IMR-90 (cell line): ENCODE measurements around the gene RSPH10B2. TPM values are rescaled to one million over a fixed set of nuclear protein-coding genes. Genes with fewer than 3 reads are reported as not detected.

Source experiments
- ATAC-seq: fragments of 200-7000 bp; cut with Tn5 transposase; 2 replicates; pipeline ENCODE4 v1.9.1; 2020; ENCODE audit warnings: low read depth, mild to moderate bottlenecking, moderate library complexity
- BruUV-seq: library from RNA; stranded (reverse); fragments of 400-500 nt; replicated peaks from 2 replicates; lab custom pipeline; 2021; lab: Mats Ljungman, UMichigan
- CTCF ChIA-PET: fragments of 300-600 bp; formaldehyde crosslinking; extraction: SDS; loops from one replicate; lab custom pipeline; 2021; ENCODE audit warnings: antibody characterized with exemption; lab: Yijun Ruan, JAX
- POLR2A ChIA-PET: fragments of 300-600 bp; sonication (Branson Sonifier 250); formaldehyde crosslinking; loops from one replicate; lab custom pipeline; 2022; ENCODE audit warnings: antibody characterized with exemption; ENCODE audit not compliant: unreplicated experiment; lab: Charles Lee
- DNase-seq: peaks from one replicate; pipeline ENCODE4 v3.0.0; 2013
- H2AFZ ChIP-seq: replicated peaks from 2 replicates; pipeline ENCODE3; 2013; ENCODE audit warnings: low read length, mild to moderate bottlenecking; ENCODE audit not compliant: poor library complexity
- H2AK5ac ChIP-seq: 2 replicates; pipeline ENCODE4 v1.6.1; 2013; ENCODE audit warnings: low read depth, low read length, inconsistent platforms
- H2AK9ac ChIP-seq: replicated peaks from 2 replicates; pipeline ENCODE3; 2013; ENCODE audit warnings: mild to moderate bottlenecking, low read depth, low read length, moderate library complexity; ENCODE audit not compliant: poor library complexity
- H2BK120ac ChIP-seq: 2 replicates; pipeline ENCODE4 v1.6.1; 2013; ENCODE audit warnings: low read depth, low read length, inconsistent platforms
- H2BK15ac ChIP-seq: 3 replicates; pipeline ENCODE4 v1.6.1; 2013; ENCODE audit warnings: low read depth, low read length, inconsistent platforms
- H2BK20ac ChIP-seq: 2 replicates; pipeline ENCODE4 v1.6.1; 2013; ENCODE audit warnings: low read depth, mild to moderate bottlenecking, inconsistent platforms, low read length, moderate library complexity
- H2BK5ac ChIP-seq: 2 replicates; pipeline ENCODE4 v1.6.1; 2013; ENCODE audit warnings: mild to moderate bottlenecking, low read depth, low read length, inconsistent platforms; ENCODE audit not compliant: poor library complexity, severe bottlenecking
- H3K14ac ChIP-seq: replicated peaks from 2 replicates; pipeline ENCODE4 v1.6.1; 2013; ENCODE audit warnings: low read depth, low read length, inconsistent platforms
- H3K18ac ChIP-seq: 2 replicates; pipeline ENCODE4 v1.6.1; 2013; ENCODE audit warnings: low read depth, low read length, control low read depth
- H3K23ac ChIP-seq: 2 replicates; pipeline ENCODE4 v1.6.1; 2013; ENCODE audit warnings: low read depth, low read length, inconsistent platforms
- H3K27ac ChIP-seq: 2 replicates; pipeline ENCODE4 v1.5.1; 2013; ENCODE audit warnings: mild to moderate bottlenecking, control low read depth, low read length; ENCODE audit not compliant: insufficient read depth
- H3K27me3 ChIP-seq: 2 replicates; pipeline ENCODE4 v1.6.1; 2013; ENCODE audit warnings: low read length; ENCODE audit not compliant: control insufficient read depth, insufficient read depth
- H3K36me3 ChIP-seq: 2 replicates; pipeline ENCODE4 v1.6.1; 2013; ENCODE audit warnings: low read length, mixed read lengths; ENCODE audit not compliant: control insufficient read depth, insufficient read depth
- H3K4ac ChIP-seq: 2 replicates; pipeline ENCODE4 v1.6.1; 2013; ENCODE audit warnings: low read depth, low read length, inconsistent platforms
- H3K4me1 ChIP-seq: 2 replicates; pipeline ENCODE4 v1.6.1; 2013; ENCODE audit warnings: low read length, mixed read lengths; ENCODE audit not compliant: control insufficient read depth, insufficient read depth
- H3K4me2 ChIP-seq: 2 replicates; pipeline ENCODE4 v1.6.1; 2013; ENCODE audit warnings: low read depth, mild to moderate bottlenecking, control low read depth, low read length, moderate library complexity
- H3K4me3 ChIP-seq: 2 replicates; pipeline ENCODE4 v1.5.1; 2013; ENCODE audit warnings: low read depth, mild to moderate bottlenecking, control low read depth, low read length, moderate library complexity; ENCODE audit not compliant: insufficient read depth
- H3K56ac ChIP-seq: 2 replicates; pipeline ENCODE4 v1.6.1; 2013; ENCODE audit warnings: low read length, inconsistent platforms; ENCODE audit not compliant: insufficient read depth; ENCODE audit errors: extremely low read depth
- H3K79me1 ChIP-seq, 2 experiments: 2 replicates each; pipeline ENCODE4 v1.6.1; 2013; ENCODE audit warnings: low read length in 2 of 2, inconsistent platforms in 1 of 2, low read depth in 1 of 2
- H3K9ac ChIP-seq: 2 replicates; pipeline ENCODE4 v1.6.1; 2013; ENCODE audit warnings: low read depth, low read length, control low read depth
- H3K9me1 ChIP-seq: 2 replicates; pipeline ENCODE4 v1.6.1; 2013; ENCODE audit warnings: low read length, inconsistent platforms; ENCODE audit not compliant: insufficient read depth
- H3K9me3 ChIP-seq: 2 replicates; pipeline ENCODE4 v1.6.1; 2013; ENCODE audit warnings: low read length; ENCODE audit not compliant: control insufficient read depth, insufficient read depth
- H4K20me1 ChIP-seq: 2 replicates; pipeline ENCODE4 v1.6.1; 2013; ENCODE audit warnings: low read length, inconsistent platforms; ENCODE audit not compliant: insufficient read depth
- H4K5ac ChIP-seq: 2 replicates; pipeline ENCODE4 v1.6.1; 2013; ENCODE audit warnings: mild to moderate bottlenecking, low read depth, low read length, control low read depth
- H4K8ac ChIP-seq, 2 experiments: 2 replicates each; pipeline ENCODE4 v1.6.1; 2013; ENCODE audit warnings: low read depth in 2 of 2, low read length in 2 of 2, control low read depth in 1 of 2, inconsistent platforms in 1 of 2
- H4K91ac ChIP-seq: 2 replicates; pipeline ENCODE4 v1.6.1; 2013; ENCODE audit warnings: low read depth, low read length, inconsistent platforms; ENCODE audit not compliant: insufficient read depth
- BHLHE40 ChIP-seq: fragments of 150-350 bp; IDR thresholded peaks from 2 replicates; pipeline ENCODE4 v1.6.1; 2016; ENCODE audit warnings: mild to moderate bottlenecking, low read depth, low read length
- CEBPB ChIP-seq: IDR thresholded peaks from 2 replicates; pipeline ENCODE4 v1.6.1; 2012; ENCODE audit warnings: low read depth, low read length, improper control_type of control experiment
- CHD1 ChIP-seq: IDR thresholded peaks from 2 replicates; pipeline ENCODE4 v1.6.1; 2012; ENCODE audit warnings: low read depth, low read length, improper control_type of control experiment
- FOS ChIP-seq: fragments of 150-350 bp; IDR thresholded peaks from 2 replicates; pipeline ENCODE4 v1.6.1; 2016; ENCODE audit warnings: low read depth, low read length
- MAFK ChIP-seq: IDR thresholded peaks from 2 replicates; pipeline ENCODE4 v1.6.1; 2012; ENCODE audit warnings: low read depth, low read length, improper control_type of control experiment
- MAZ ChIP-seq: IDR thresholded peaks from 2 replicates; pipeline ENCODE4 v1.6.1; 2012; ENCODE audit warnings: low read depth, mild to moderate bottlenecking, low read length, improper control_type of control experiment, moderate library complexity, borderline replicate concordance
- MXI1 ChIP-seq: IDR thresholded peaks from 2 replicates; pipeline ENCODE4 v1.6.1; 2012; ENCODE audit warnings: low read depth, mild to moderate bottlenecking, low read length, moderate library complexity, borderline replicate concordance
- NFE2L2 ChIP-seq: fragments of 150-350 bp; IDR thresholded peaks from 2 replicates; pipeline ENCODE4 v1.6.1; 2016; ENCODE audit warnings: low read depth, mild to moderate bottlenecking, low read length
- POLR2A ChIP-seq: IDR thresholded peaks from 2 replicates; pipeline ENCODE4 v1.6.1; 2012; ENCODE audit warnings: mild to moderate bottlenecking, low read depth, low read length
- RAD21 ChIP-seq: IDR thresholded peaks from 2 replicates; pipeline ENCODE4 v1.6.1; 2012; ENCODE audit warnings: low read length, improper control_type of control experiment
- RCOR1 ChIP-seq: IDR thresholded peaks from 2 replicates; pipeline ENCODE4 v1.6.1; 2012; ENCODE audit warnings: mild to moderate bottlenecking, low read length, improper control_type of control experiment; ENCODE audit not compliant: insufficient replicate concordance
- RFX5 ChIP-seq: IDR thresholded peaks from 2 replicates; pipeline ENCODE4 v1.8.0; 2012; ENCODE audit warnings: low read depth, mild to moderate bottlenecking, low read length, moderate library complexity
- SMC3 ChIP-seq: fragments of 150-350 bp; IDR thresholded peaks from 2 replicates; pipeline ENCODE4 v1.6.1; 2016; ENCODE audit warnings: low read depth, mild to moderate bottlenecking, antibody characterized with exemption, low read length, moderate library complexity
- USF2 ChIP-seq: fragments of 150-350 bp; IDR thresholded peaks from 2 replicates; pipeline ENCODE4 v1.6.1; 2017; ENCODE audit warnings: mild to moderate bottlenecking, antibody characterized with exemption, low read length, low read depth
- WGBS, 2 experiments: methylation state at CpG; one replicate each; pipeline versions ENCODE4 v1.1.5 to v1.1.7; 2013; ENCODE audit warnings: missing lambda C conversion rate in 2 of 2; ENCODE audit not compliant: insufficient read length in 1 of 2; ENCODE audit errors: extremely low coverage in 2 of 2; 5-methylcytosine and 5-hydroxymethylcytosine counted together
- dilution Hi-C: fragments of 300-500 bp; cut with HindIII; formaldehyde crosslinking; loops from one replicate; pipeline ENCODE4 v1.14.3; 2018; ENCODE audit warnings: low sequenced_read_pairs; ENCODE audit not compliant: unreplicated experiment
- in situ Hi-C: fragments of 300-500 bp; cut with MboI; formaldehyde crosslinking; loops from 3 replicates; pipeline ENCODE4 v1.14.3; 2019; ENCODE audit warnings: low sequenced_read_pairs, inconsistent platforms, mixed read lengths
- intact Hi-C: fragments of 100-400 bp; cut with micrococcal nuclease; formaldehyde crosslinking; loops from 2 replicates; pipeline ENCODE4 v1.10.0; 2022
- polyA plus RNA-seq, 3 experiments: library from polyadenylated mRNA; depleted of rRNA; stranded (reverse); fragments of >200 nt; gene quantifications; 2 replicates each; pipeline ENCODE4 v1.2.3, GENCODE V29; 2012; ENCODE audit warnings: low replicate concordance in 1 of 3
- total RNA-seq: library from RNA; depleted of rRNA; stranded (reverse); fragments of >200 nt; gene quantifications from 2 replicates; pipeline ENCODE4 v1.2.3, GENCODE V29; 2012
- TF ChIP-seq, protein P1 (sequence below): fragments of 150-350 bp; IDR thresholded peaks from 2 replicates; pipeline ENCODE4 v1.6.1; 2016; ENCODE audit warnings: low read depth, mild to moderate bottlenecking, low read length, moderate library complexity, borderline replicate concordance
- TF ChIP-seq, protein P2 (sequence below): conservative IDR thresholded peaks from 2 replicates; pipeline ENCODE4 v1.5.1; 2012; ENCODE audit warnings: mild to moderate bottlenecking, low read depth, low read length, improper control_type of control experiment

The RSPH10B2 gene
- total and polyA plus RNA-seq, 2 of the 4 experiments (the other 2 are of a cell fraction) = not detected

- TF ChIP-seq POLR2A (no peak), CEBPB (no peak), BHLHE40 (no peak), RFX5 (no peak), MXI1 (no peak), CHD1 (no peak), NFE2L2 (no peak), MAFK (no peak), FOS (no peak), RAD21 (no peak), USF2 (no peak), RCOR1 (no peak), MAZ (no peak), SMC3 (no peak)
- TF ChIP-seq, protein P1, sequence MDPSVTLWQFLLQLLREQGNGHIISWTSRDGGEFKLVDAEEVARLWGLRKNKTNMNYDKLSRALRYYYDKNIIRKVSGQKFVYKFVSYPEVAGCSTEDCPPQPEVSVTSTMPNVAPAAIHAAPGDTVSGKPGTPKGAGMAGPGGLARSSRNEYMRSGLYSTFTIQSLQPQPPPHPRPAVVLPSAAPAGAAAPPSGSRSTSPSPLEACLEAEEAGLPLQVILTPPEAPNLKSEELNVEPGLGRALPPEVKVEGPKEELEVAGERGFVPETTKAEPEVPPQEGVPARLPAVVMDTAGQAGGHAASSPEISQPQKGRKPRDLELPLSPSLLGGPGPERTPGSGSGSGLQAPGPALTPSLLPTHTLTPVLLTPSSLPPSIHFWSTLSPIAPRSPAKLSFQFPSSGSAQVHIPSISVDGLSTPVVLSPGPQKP = no peak
- TF ChIP-seq, protein P2, sequence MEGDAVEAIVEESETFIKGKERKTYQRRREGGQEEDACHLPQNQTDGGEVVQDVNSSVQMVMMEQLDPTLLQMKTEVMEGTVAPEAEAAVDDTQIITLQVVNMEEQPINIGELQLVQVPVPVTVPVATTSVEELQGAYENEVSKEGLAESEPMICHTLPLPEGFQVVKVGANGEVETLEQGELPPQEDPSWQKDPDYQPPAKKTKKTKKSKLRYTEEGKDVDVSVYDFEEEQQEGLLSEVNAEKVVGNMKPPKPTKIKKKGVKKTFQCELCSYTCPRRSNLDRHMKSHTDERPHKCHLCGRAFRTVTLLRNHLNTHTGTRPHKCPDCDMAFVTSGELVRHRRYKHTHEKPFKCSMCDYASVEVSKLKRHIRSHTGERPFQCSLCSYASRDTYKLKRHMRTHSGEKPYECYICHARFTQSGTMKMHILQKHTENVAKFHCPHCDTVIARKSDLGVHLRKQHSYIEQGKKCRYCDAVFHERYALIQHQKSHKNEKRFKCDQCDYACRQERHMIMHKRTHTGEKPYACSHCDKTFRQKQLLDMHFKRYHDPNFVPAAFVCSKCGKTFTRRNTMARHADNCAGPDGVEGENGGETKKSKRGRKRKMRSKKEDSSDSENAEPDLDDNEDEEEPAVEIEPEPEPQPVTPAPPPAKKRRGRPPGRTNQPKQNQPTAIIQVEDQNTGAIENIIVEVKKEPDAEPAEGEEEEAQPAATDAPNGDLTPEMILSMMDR = no peak
- Histone ChIP-seq H3K36me3 (no peaks in the 10 kb centered on the region), H3K9ac (no peak overlapping the region), H4K8ac (no peak overlapping the region), H3K9me1 (no peaks in the 10 kb centered on the region), H3K56ac (no peak overlapping the region), H3K79me1 (no peaks in the 10 kb centered on the region), H3K4me2 (no peak overlapping the region), H2AK9ac (no peak overlapping the region), H3K9me3 (no peaks in the 10 kb centered on the region), H3K4me3 (no peak overlapping the region), H3K4me1 (no peaks in the 10 kb centered on the region), H2BK120ac (no peak overlapping the region), H3K23ac (no peak overlapping the region), H3K18ac (no peak overlapping the region), H4K5ac (no peak overlapping the region), H3K27me3 (no peaks in the 10 kb centered on the region; the same call in 1 of the 2 replicates), H2BK5ac (no peak overlapping the region), H4K91ac (no peak overlapping the region), H3K4ac (no peak overlapping the region), H4K20me1 (no peaks in the 10 kb centered on the region), H2AFZ (no peak overlapping the region), H2BK15ac (no peak overlapping the region), H3K27ac (no peak overlapping the region), H2AK5ac (no peak overlapping the region), H3K14ac (no peak overlapping the region), H2BK20ac (no peak overlapping the region)
- no peak for ATAC-seq
- ChIA-PET POLR2A (no interaction called here), CTCF (no interaction called here)
- dilution Hi-C loops = no loop called here
- intact Hi-C loops = no loop called here
- BruUV-seq = no TSS peak
- no peak for DNase-seq
- WGBS, 2 experiments = no CpG with 5 or more reads among the region's 7 CpGs
- in situ Hi-C loops = no loop called here
These were observed 77.3 kb downstream of the RSPH10B2 start for GRCh38 chr7:6831018-6831725.
